NCI-H2171 treated with DMSO at 0.1 percent for 48 hours (cell line): ENCODE results near the gene FGF3.

ENCODE experiments used
- DNase-seq: peaks from one replicate; lab custom pipeline; 2025; lab: John Stamatoyannopoulos, UW

FGF3 gene

DNA sequence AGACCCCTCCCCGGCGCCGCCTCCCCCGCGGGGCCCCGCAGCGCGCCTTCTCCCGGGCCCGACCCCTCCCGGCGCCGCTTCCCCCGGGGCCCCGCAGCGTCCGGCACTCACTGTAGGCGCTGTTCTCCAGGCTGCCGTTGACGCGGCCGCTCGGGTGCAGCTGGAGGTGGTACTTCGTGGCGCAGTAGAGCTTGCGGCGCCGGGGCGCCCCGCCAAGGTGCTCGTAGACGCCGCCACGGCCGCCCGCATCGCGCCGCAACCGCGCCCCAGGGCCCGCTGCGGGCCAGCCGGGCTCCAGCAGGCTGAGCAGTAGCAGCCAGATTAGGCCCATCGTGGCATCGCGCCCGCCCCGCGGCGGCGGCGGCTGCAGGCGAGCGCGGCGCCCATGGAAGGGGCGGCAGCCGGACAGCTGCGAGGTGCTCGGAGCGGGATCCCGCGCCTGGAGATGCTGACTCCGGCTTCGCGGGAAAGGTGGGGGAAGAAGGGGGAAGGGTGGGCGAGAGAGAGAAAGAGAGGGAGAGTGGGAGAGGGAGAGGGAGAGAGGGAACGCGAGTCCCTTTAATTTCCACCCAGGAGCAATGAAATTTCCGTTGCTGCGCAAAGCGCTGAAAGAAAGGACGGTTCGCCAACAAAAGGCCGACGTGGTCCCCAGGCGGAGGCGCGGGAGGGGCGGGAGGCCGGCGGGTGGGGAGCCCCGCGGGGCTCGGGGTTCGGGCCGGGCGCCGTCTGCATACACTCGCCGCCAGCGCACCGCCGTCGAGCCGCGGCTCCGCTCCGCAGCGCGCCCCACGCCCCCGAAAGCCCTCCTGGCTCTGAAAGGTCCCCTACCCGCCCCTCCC lies at the start of gene FGF3:
Gene FGF3, minus strand, starts transcription at position 814 of the 839 bp plus-strand sequence. Its CDS starts 483 bp downstream, at position 331.
- peak; percentile 2 for DNase-seq

DNA sequence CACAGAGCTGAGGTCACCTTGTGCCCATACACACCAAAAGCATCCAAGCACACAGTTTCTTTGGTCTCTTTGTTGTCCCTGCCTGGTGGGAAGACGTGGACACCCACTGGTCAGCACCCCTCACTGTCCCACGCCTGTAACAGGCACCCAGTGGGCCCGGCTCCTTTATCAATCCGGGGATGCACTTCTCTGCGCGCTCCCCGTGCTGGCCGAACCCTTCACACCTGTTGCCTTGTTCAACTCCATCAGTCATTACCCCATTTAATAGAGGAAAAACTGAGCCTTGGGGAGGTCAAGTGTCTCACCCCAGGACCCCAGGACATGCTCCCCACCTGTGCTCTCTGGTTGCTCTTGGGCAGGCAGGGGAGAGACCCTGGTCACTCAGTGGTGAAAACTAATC lies 49.7 kb upstream of the FGF3 start:
- DNase-seq: no peak

- no peak for DNase-seq
These were observed 49.0 kb upstream of the FGF3 start for GRCh38 chr11:69868006-69868810.

- DNase-seq: no peak
These were observed 48.1 kb upstream of the FGF3 start for GRCh38 chr11:69867076-69868005.

DNA sequence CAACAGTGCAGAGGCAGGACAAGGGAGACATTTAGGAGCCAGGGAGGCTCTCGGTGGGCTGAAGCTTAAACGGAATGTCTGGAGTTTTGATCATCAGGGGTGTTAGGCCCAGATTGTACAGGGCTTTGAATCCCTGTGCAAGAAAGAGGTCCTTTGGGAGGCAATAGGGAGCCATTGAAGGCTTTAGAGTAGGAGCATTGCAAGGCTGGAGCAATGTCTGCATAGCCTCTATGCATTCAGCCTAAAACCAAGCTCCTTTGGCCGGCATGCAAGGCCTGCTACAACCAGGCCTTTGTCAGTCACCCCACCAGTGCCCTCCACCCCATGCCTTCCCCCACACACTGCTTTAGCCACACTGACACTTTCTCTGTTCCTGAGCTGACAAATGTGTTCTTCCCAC lies 47.4 kb upstream of the FGF3 start:
- DNase-seq: no peak

DNA sequence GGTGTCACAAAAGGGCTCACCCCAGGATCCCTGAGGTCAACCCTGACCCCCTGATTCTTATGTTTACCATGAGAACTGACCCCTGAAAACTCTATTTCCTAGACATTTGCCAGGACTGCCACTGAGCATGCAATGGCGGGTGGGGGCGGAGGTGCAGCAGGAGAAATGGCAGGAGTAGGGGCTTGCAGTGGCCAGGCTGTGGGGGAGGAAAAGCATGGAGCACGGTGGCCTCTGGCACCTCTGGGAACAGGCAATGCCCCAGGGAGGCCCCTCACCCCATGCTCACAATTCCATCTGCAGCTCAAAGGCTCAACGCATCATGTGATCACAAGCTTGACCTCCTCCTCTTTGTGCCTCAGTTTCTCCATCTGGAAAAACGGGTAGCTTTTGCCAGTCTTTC lies 46.5 kb upstream of the FGF3 start:
- no peak for DNase-seq

- no peak for DNase-seq
These were observed 45.8 kb upstream of the FGF3 start for GRCh38 chr11:69864686-69865661.

DNA sequence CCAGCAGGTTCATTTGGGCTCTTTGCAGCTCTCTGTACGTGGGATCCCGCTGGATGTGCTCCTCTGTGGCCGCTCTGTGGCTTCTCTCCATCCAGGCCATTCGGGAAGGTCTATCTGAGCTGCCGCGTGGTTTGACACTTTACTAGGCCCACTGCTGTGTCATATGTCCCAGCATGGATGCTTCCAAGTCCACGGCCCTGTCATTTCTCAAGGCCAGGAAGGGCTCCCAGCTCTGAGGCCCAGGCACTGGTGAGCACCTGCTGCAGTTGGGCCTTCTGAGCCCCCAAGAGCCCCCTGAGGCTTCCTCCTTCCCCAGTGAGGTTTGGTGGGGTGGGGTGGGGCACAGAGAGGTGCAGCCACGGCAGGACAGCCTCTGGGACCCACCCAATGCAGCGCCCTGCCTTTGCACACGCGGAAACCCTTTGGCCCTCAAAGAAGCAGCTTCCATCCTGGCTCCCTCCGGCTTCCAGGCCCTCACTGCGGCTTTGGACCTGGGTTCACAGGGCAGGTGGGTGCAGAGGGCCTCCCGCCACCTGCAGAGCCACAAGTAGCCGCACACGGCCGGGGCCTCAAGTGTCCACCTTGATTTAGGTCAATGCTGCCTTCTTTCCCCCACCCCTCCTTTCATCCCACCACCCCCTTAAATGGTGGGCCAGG lies 44.5 kb upstream of the FGF3 start:
- DNase-seq: no peak

GRCh38 chr11:69862797-69863543 lies 43.8 kb upstream of the FGF3 start:
- DNase-seq: no peak

- no peak for DNase-seq
These were observed 43.1 kb upstream of the FGF3 start for GRCh38 chr11:69862331-69862771.

- no peak for DNase-seq
These were observed 42.7 kb upstream of the FGF3 start for GRCh38 chr11:69861901-69862300.

- no peak for DNase-seq
These were observed 41.7 kb upstream of the FGF3 start for GRCh38 chr11:69860796-69861445.

- no peak for DNase-seq
These were observed 41.0 kb upstream of the FGF3 start for GRCh38 chr11:69860244-69860643.

DNA sequence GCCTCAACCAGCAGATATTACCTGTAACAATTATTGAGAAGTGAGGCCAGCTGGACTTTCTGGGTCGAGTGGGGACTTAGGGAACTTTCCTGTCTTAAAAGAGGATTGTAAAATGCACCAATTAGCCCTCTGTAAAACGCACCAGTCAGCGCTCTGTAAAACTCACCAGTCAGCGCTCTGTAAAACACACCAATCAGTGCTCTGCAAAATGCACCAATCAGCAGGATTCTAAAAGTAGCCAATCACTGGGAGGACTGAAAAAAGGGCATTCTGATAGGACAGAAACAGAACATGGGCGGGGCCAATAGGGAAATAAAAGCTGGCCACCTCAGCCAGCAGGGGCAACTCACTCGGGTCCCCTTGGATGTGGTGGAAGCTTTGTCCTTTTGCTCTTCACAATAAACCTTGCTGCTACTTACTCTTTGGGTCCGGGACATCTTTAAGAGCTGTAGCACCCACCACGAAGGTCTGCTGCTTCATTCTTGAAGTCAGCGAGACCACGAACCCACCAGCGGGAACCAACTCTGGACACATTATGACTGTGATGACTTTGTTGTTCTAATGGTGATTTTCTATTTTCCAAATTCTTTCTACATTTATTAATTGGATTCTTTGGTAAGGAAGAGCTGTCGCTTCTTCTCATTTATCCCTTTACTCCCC lies 40.2 kb upstream of the FGF3 start:
- no peak for DNase-seq

- no peak for DNase-seq
These were observed 36.2 kb upstream of the FGF3 start for GRCh38 chr11:69855421-69855820.

- no peak for DNase-seq
These were observed 35.5 kb upstream of the FGF3 start for GRCh38 chr11:69854713-69855112.

- no peak for DNase-seq
These were observed 32.8 kb upstream of the FGF3 start for GRCh38 chr11:69852056-69852455.

GRCh38 chr11:69848201-69848600 lies 29.0 kb upstream of the FGF3 start:
- DNase-seq: no peak
